Mucosa of stomach (tissue), 1 donor: ENCODE measurements around the gene GRIN3A.

ENCODE experiments used
- H3K27me3 ChIP-seq: one replicate; pipeline ENCODE4 v1.7.0; 2013; ENCODE audit warnings: mild to moderate bottlenecking, low read length; ENCODE audit not compliant: control insufficient read depth, insufficient read depth
- H3K36me3 ChIP-seq: one replicate; pipeline ENCODE4 v1.7.0; 2013; ENCODE audit warnings: low read length; ENCODE audit not compliant: control insufficient read depth, insufficient read depth
- H3K4me1 ChIP-seq: one replicate; pipeline ENCODE4 v1.7.0; 2013; ENCODE audit warnings: mild to moderate bottlenecking, low read length; ENCODE audit not compliant: control insufficient read depth, insufficient read depth
- H3K4me3 ChIP-seq: one replicate; pipeline ENCODE4 v1.7.0; 2013; ENCODE audit warnings: low read length
- H3K9ac ChIP-seq: one replicate; pipeline ENCODE4 v1.7.0; 2013; ENCODE audit warnings: mild to moderate bottlenecking, low read length, moderate library complexity
- H3K9me3 ChIP-seq: one replicate; pipeline ENCODE4 v1.7.0; 2013; ENCODE audit warnings: mild to moderate bottlenecking, low read length, moderate library complexity; ENCODE audit not compliant: control insufficient read depth
- donor health status: Pancreatic carcinoma.

The GRIN3A gene

GRCh38 chr9:101738566-101739183, at the start of gene GRIN3A:
TSS of gene GRIN3A (minus strand) at chr9:101738647. CDS start at chr9:101737979, 668 bp downstream.
- no peak within 1 kb of the TSS for H3K9ac ChIP-seq
- no peaks in the 10 kb centered on the region for H3K9me3 ChIP-seq
- H3K36me3 ChIP-seq: no peaks in the 10 kb centered on the region
- peaks cover 34% of the 10 kb centered on the region for H3K27me3 ChIP-seq
- H3K4me3 ChIP-seq: no peak within 1 kb of the TSS
- H3K4me1 ChIP-seq: no peaks in the 10 kb centered on the region

DNA sequence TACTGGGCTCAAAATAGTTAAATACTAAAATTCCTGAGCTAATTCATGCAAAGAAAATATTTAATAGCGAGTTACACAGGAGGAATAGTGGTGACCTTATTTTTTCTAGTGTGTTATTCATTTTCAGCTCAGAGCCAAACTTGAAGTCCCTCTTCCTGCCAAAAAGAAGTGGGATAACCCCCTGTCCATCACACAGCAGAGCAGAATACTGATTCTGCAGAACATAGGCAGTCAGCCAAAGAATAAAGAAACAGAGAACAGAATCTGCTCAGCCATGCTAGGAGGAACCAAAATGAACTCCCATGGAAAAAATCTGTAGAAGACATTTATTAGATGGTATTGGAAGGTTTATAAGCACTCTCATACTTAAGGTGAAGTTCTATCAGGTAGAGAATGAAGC, 49.4 kb upstream of the GRIN3A start:
- H3K27me3 ChIP-seq: no peaks in the 10 kb centered on the region
- H3K36me3 ChIP-seq: no peaks in the 10 kb centered on the region
- H3K9ac ChIP-seq: no peak overlapping the region
- no peaks in the 10 kb centered on the region for H3K9me3 ChIP-seq
- no peaks in the 10 kb centered on the region for H3K4me1 ChIP-seq
- H3K4me3 ChIP-seq: no peak overlapping the region

DNA sequence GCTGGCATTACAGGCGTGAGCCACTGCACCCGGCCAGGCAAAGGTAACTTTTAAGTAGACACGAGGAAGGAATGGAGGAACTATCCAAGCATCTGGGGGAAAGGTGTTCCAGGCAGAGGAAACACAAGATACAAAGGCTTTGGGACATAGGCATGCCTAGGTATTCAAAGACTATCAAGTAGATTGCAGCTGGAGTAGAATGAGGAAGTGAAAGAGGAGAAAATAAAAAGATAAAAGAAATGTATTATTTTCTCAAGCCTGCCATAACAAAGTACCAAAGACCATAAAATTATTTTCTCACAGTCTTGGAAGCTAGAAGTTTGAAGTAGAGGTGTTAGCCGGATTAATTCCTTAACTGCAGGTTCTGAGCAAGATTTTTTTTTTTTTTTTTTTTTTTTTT, 39.9 kb upstream of the GRIN3A start:
- no peak overlapping the region for H3K9ac ChIP-seq
- no peaks in the 10 kb centered on the region for H3K4me1 ChIP-seq
- H3K27me3 ChIP-seq: no peaks in the 10 kb centered on the region
- no peak overlapping the region for H3K4me3 ChIP-seq
- no peaks in the 10 kb centered on the region for H3K9me3 ChIP-seq
- no peaks in the 10 kb centered on the region for H3K36me3 ChIP-seq

- H3K9me3 ChIP-seq: no peaks in the 10 kb centered on the region
- H3K4me3 ChIP-seq: no peak overlapping the region
- no peaks in the 10 kb centered on the region for H3K36me3 ChIP-seq
- no peaks in the 10 kb centered on the region for H3K27me3 ChIP-seq
- H3K4me1 ChIP-seq: no peaks in the 10 kb centered on the region
- no peak overlapping the region for H3K9ac ChIP-seq
Measured at GRCh38 chr9:101764472-101764871, 26.0 kb upstream of the GRIN3A start.

GRCh38 chr9:101758304-101758930, 20.0 kb upstream of the GRIN3A start:
- Histone ChIP-seq H3K27me3 (no peaks in the 10 kb centered on the region), H3K9ac (no peak overlapping the region), H3K9me3 (no peaks in the 10 kb centered on the region), H3K4me3 (no peak overlapping the region), H3K4me1 (no peaks in the 10 kb centered on the region), H3K36me3 (no peaks in the 10 kb centered on the region)

GRCh38 chr9:101753716-101754115, 15.3 kb upstream of the GRIN3A start:
- Histone ChIP-seq H3K4me1 (no peaks in the 10 kb centered on the region), H3K9ac (no peak overlapping the region), H3K4me3 (no peak overlapping the region), H3K9me3 (no peaks in the 10 kb centered on the region), H3K27me3 (no peaks in the 10 kb centered on the region), H3K36me3 (no peaks in the 10 kb centered on the region)

DNA sequence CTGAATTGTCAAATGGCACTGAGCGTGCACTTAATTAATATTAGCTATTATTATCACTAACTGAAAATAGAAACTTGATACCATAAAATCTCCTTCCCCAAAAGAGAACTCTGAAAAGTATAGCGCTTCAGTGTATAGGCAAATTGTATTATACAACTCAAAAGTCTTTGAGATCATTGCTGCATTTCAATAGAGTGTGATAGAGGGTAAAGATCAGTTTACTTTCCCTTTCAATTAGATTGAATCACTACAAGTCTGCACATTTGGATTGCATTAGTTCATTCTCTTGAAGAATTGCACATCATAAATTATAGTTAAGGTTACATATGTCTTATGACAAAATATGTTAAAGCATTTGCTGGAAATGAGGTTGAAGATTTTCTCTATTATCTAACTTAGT, 13.4 kb upstream of the GRIN3A start:
- no peaks in the 10 kb centered on the region for H3K4me1 ChIP-seq
- H3K27me3 ChIP-seq: no peaks in the 10 kb centered on the region
- no peak overlapping the region for H3K4me3 ChIP-seq
- H3K9ac ChIP-seq: no peak overlapping the region
- no peaks in the 10 kb centered on the region for H3K36me3 ChIP-seq
- no peaks in the 10 kb centered on the region for H3K9me3 ChIP-seq

GRCh38 chr9:101739311-101739710, 864 bp upstream of the GRIN3A start:
- no peak overlapping the region for H3K4me3 ChIP-seq
- H3K4me1 ChIP-seq: no peaks in the 10 kb centered on the region
- H3K27me3 ChIP-seq: peaks cover 34% of the 10 kb centered on the region
- H3K9me3 ChIP-seq: no peaks in the 10 kb centered on the region
- H3K9ac ChIP-seq: no peak overlapping the region
- no peaks in the 10 kb centered on the region for H3K36me3 ChIP-seq

DNA sequence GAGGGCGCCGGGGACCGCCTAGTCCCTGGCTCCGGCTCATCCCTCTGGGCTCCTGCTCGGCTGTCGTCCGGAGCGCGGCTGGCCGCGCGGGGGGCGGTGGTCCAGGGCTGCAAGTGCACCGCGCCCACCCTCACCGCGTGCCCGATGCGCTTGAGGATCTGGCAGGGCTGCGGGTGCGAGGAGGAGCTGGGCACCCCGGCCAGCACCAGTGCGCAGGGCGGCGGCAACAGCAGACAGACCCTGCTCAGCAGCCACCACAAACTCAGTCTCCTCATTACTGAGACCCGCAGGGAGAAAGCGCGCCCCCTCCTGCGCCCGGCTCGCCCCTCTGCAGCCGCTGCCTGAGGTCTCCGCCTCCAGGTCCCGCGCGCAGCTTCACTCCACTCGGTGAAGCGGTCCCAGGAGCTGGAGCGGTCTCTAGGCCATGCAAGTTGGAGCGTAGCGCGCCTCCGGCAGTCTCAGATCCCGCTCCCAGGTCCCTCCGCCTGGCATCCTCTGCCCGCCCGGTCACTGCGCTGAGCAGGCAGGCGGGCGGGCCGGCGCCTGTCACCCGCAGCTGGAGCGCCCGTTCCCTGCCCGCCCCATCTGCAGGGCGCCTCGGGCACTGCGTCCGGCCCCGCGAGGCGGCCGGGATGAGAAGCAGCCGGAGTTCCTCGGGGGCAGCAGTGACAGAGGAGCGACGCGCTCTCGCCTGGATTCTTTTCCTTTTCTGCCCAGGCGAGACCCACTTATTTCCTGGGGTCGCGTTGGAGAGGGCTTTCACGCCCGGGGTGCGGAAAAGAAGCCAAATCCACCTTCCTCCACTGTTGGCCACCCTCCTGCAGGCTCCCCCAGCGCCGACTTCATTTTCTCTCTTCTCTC, 512 bp downstream of the GRIN3A start:
- H3K36me3 ChIP-seq: no peaks in the 10 kb centered on the region
- no peaks in the 10 kb centered on the region for H3K4me1 ChIP-seq
- peaks cover 34% of the 10 kb centered on the region for H3K27me3 ChIP-seq
- no peaks in the 10 kb centered on the region for H3K9me3 ChIP-seq
- H3K4me3 ChIP-seq: no peak overlapping the region
- H3K9ac ChIP-seq: no peak overlapping the region

DNA sequence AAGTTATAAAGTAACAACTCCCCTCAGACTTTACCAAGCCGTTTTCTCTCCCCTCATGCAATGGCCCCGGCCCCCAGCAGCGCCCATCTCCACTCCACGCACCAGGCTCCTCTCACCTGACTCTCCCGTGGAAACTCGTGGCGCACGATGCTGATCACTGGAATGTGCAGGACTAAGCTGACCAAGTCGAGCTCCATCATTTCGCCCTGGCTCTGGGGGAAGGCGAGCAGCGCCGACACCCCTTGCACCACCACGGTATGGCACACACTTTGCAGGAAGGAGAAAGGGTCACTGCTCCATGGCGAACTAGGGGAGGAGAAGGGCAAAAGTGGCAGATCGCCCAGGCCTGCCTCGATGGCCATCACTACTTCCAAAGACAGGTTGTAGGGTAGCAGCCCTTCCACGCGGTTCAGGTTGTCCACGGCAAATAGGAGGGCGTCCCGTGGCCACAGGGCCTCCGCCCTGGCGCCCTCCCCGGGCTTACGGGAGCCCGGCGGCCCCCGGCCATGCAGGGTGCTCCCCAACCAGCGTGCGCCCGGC, 1.2 kb downstream of the GRIN3A start:
- H3K9me3 ChIP-seq: no peaks in the 10 kb centered on the region
- no peaks in the 10 kb centered on the region for H3K4me1 ChIP-seq
- H3K36me3 ChIP-seq: no peaks in the 10 kb centered on the region
- H3K4me3 ChIP-seq: no peak overlapping the region
- no peak overlapping the region for H3K9ac ChIP-seq
- H3K27me3 ChIP-seq: peaks cover 34% of the 10 kb centered on the region

DNA sequence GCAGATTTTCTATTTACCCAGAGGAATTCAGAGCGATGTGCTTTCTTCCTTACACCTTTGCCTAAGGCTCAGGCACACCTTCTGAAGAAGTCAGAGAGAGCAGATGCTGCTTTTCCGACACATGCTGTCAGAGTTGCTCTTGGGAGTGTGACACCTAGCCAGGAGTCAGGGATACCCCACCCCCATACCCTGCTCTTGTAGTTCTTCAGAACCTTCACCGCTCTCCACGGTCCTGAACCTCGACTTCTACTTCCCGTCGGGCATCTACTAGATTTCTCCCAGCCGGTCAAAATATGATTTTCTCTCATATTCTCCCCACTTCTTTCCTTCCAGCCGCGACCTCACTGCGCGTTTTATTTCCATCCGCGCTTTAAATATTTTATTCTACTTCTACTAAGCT, 1.7 kb downstream of the GRIN3A start:
- H3K9ac ChIP-seq: no peak overlapping the region
- peaks cover 34% of the 10 kb centered on the region for H3K27me3 ChIP-seq
- no peaks in the 10 kb centered on the region for H3K36me3 ChIP-seq

GRCh38 chr9:101731429-101731828, 7.0 kb downstream of the GRIN3A start:
- Histone ChIP-seq H3K4me3 (no peak overlapping the region), H3K9me3 (no peaks in the 10 kb centered on the region), H3K9ac (no peak overlapping the region), H3K27me3 (peaks cover 6% of the 10 kb centered on the region), H3K36me3 (no peaks in the 10 kb centered on the region), H3K4me1 (no peaks in the 10 kb centered on the region)

More for the DNA sequence above, 1.7 kb downstream of the GRIN3A start:
- H3K4me1 ChIP-seq: no peaks in the 10 kb centered on the region
- H3K9me3 ChIP-seq: no peaks in the 10 kb centered on the region
- no peak overlapping the region for H3K4me3 ChIP-seq
